ENCODE data around the gene PCNX1. TPM values are rescaled to one million over a fixed set of nuclear protein-coding genes. Genes with fewer than 3 reads are reported as not detected.

Gene PCNX1
- total RNA-seq, 1 experiment from 2014 or later, result 23.3 TPM

DNA sequence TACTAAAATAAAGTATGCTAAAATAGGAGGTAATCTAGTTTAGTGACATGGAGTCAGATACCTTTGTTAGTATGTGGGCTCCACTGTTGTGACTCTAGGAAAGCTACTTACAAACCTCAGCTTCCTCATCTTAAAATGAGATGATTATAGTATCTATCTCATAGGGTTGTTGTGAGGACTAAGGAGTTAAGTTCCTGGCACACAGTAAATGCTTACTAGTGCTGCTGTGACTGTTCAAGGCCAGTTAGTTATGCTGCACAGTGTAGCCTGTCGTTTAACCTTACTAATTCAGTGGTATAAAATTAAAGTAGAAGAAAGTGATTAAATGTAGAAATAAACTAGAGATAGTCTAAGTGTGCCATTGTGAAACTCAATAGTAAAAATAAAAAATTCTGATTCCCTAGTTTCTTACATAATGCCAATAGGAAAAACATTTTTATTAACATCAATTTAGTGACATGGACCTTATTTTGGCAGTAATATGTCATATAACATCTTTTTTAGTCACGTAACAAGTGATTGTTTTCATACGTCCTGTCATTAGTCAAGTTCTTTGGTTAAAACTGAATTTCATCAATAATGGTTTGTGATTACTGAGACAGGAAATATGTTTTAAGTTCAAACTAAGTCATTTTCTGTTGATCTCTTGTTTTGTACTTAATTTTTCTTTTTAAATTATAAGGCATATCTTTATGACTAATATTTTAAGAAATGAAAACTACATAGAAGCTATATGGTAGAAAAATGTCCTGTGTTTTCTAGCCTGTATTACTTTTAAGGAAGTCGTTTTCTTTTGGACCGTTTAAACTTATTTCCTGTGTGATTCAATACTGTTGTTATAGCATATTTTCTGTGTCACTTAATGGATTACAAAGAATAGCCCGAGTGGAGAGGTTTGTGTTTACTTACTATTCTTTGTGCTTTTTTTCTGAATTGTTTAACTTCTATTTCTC lies 74.0 kb downstream of the PCNX1 start:
- Histone ChIP-seq H3K4me1 (ENCODE audit: insufficient read depth, low read length) (peaks cover 8% of the 10 kb centered on the region; the same call in 1 of the 2 replicates), H2AFZ (ENCODE audit: low read length) (no peak overlapping the region; the same call in 1 of the 2 replicates), H3K4me3 (ENCODE audit: low read length) (no peak overlapping the region), H3K79me2 (ENCODE audit: low read length) (no peaks in the 10 kb centered on the region), H3K27me3 (ENCODE audit: low read length) (no peaks in the 10 kb centered on the region), H3K9ac (ENCODE audit: low read length) (no peak overlapping the region), H3K27ac (ENCODE audit: low read length) (peak overlapping the region; percentile 39), H4K20me1 (ENCODE audit: low read length) (peaks cover 4% of the 10 kb centered on the region; the same call in 1 of the 2 replicates), H3K9me2 (replicated peaks; ENCODE audit: low read length) (no peaks in the 10 kb centered on the region), H3K36me3 (ENCODE audit: low read depth, low read length) (peaks cover 5% of the 10 kb centered on the region; the same call in 1 of the 2 replicates), H3F3A (ENCODE audit: low read length, unreplicated experiment) (peaks cover 5% of the 10 kb centered on the region), H3K4me2 (ENCODE audit: low read length) (peak overlapping the region; percentile 10), H3K9me3 (ENCODE audit: low read length) (no peaks in the 10 kb centered on the region)
- CTCF ChIA-PET, result interaction anchor here (0.6 to 0.8 kb wide), 2 partner anchors 1446 to 1790 kb away, joined by 3 read pairs; partner anchors contain the start of gene EXD2
- POLR2A ChIA-PET (ENCODE audit: unreplicated experiment), result no interaction called here
- no peak for TF ChIP-seq EZH2 (IDR thresholded peaks at IDR 0.05; ENCODE audit: low read length, unreplicated experiment)
- no peak for TF ChIP-seq EZH2phosphoT487 (IDR thresholded peaks at IDR 0.05; ENCODE audit: borderline replicate concordance, low read length)
- no peak for TF ChIP-seq CTCF (conservative IDR thresholded peaks at IDR 0.05; ENCODE audit: low read depth, low read length)
- intact Hi-C loops (cut with micrococcal nuclease), result loop anchor here (1.0 kb wide), 1 partner anchor 41 kb away; no protein-coding TSS in a partner anchor
- DNase-seq (peak; percentile 41), ATAC-seq (peak; percentile 93)
- no TSS peak for BruUV-seq (replicated peaks)

DNA sequence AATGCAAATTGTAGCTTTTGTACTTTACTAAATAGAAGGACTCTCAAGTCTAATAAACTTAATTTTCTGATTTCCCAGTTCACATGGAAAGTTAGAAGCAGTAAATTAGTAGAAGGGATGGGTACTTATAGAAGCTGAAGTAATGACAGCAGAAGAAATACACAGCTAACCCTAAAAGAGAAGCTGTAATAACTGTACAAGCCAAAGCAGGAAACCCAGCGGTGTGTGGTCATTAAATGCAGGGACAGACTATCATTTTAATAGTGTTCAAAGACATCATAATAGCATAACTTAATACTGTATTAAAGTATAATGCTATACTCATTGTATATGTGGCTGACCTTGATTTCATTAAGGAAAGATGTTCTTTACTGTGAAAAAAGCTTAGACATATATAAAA lies 74.9 kb downstream of the PCNX1 start:
- no peak overlapping the region for H3K9ac ChIP-seq (ENCODE audit: low read length)
- peaks cover 4% of the 10 kb centered on the region; the same call in 1 of the 2 replicates for H4K20me1 ChIP-seq (ENCODE audit: low read length)
- H3F3A ChIP-seq (ENCODE audit: low read length, unreplicated experiment), result peaks cover 5% of the 10 kb centered on the region
- intact Hi-C loops (cut with micrococcal nuclease), result no loop called here
- H3K9me2 ChIP-seq (replicated peaks; ENCODE audit: low read length), result no peaks in the 10 kb centered on the region
- H2AFZ ChIP-seq (ENCODE audit: low read length), result no peak overlapping the region
- H3K27me3 ChIP-seq (ENCODE audit: low read length), result no peaks in the 10 kb centered on the region
- ATAC-seq (peak; percentile 18), DNase-seq (no peak)
- ChIA-PET CTCF (no interaction called here), POLR2A (ENCODE audit: unreplicated experiment) (no interaction called here)
- TF ChIP-seq EZH2phosphoT487 (IDR thresholded peaks at IDR 0.05; ENCODE audit: borderline replicate concordance, low read length) (no peak), CTCF (conservative IDR thresholded peaks at IDR 0.05; ENCODE audit: low read depth, low read length) (no peak), EZH2 (IDR thresholded peaks at IDR 0.05; ENCODE audit: low read length, unreplicated experiment) (no peak)
- H3K36me3 ChIP-seq (ENCODE audit: low read depth, low read length), result peaks cover 5% of the 10 kb centered on the region; the same call in 1 of the 2 replicates
- peak overlapping the region; percentile 10 for H3K4me2 ChIP-seq (ENCODE audit: low read length)
- no peak overlapping the region for H3K4me3 ChIP-seq (ENCODE audit: low read length)
- H3K9me3 ChIP-seq (ENCODE audit: low read length), result no peaks in the 10 kb centered on the region
- BruUV-seq (replicated peaks), result no TSS peak
- no peaks in the 10 kb centered on the region for H3K79me2 ChIP-seq (ENCODE audit: low read length)
- H3K4me1 ChIP-seq (ENCODE audit: insufficient read depth, low read length), result peaks cover 8% of the 10 kb centered on the region; the same call in 1 of the 2 replicates
- H3K27ac ChIP-seq (ENCODE audit: low read length), result peak overlapping the region; percentile 39
